ENCODE measurements around the gene ANKS1A.

DNA sequence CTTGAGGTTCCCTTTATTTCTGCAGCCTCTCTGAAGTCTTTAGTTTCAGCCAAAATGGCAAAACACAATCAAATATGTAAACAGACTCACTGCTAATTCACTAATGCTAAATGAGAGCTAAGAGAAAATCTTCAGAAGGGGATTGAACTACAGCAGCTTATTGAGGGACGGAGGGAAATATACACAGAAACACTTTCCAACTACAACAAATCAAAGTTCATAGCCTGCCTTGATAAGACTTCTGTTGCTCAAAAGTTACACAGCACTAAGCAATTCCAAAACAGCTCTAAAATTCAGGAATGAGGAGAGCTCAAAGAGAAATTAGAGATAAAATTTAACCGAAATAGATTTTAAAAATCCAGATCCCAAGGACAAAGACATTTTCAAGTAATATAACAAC lies 250.4 kb downstream of the ANKS1A start:
- TF ChIP-seq, protein P1, sequence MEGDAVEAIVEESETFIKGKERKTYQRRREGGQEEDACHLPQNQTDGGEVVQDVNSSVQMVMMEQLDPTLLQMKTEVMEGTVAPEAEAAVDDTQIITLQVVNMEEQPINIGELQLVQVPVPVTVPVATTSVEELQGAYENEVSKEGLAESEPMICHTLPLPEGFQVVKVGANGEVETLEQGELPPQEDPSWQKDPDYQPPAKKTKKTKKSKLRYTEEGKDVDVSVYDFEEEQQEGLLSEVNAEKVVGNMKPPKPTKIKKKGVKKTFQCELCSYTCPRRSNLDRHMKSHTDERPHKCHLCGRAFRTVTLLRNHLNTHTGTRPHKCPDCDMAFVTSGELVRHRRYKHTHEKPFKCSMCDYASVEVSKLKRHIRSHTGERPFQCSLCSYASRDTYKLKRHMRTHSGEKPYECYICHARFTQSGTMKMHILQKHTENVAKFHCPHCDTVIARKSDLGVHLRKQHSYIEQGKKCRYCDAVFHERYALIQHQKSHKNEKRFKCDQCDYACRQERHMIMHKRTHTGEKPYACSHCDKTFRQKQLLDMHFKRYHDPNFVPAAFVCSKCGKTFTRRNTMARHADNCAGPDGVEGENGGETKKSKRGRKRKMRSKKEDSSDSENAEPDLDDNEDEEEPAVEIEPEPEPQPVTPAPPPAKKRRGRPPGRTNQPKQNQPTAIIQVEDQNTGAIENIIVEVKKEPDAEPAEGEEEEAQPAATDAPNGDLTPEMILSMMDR (IDR thresholded peaks at IDR 0.05), result no peak
- TF ChIP-seq POLR2A (IDR thresholded peaks at IDR 0.05), result no peak
